K562 (cell line): ENCODE measurements around the gene OTULINL. TPM values are rescaled to one million over a fixed set of nuclear protein-coding genes. Genes with fewer than 3 reads are reported as not detected.

ENCODE experiments used
- ATAC-seq: fragments of 200-7000 bp; cut with Tn5 transposase; 3 replicates; pipeline ENCODE4 v1.9.1; 2020; ENCODE audit warnings: moderate library complexity
- BruUV-seq: library from RNA; stranded (reverse); fragments of 400-500 nt; replicated peaks from 2 replicates; lab custom pipeline; 2021; lab: Mats Ljungman, UMichigan
- CTCF ChIA-PET: fragments of 300-600 bp; formaldehyde crosslinking; extraction: SDS; loops from one replicate; lab custom pipeline; 2021; ENCODE audit warnings: low intra/inter-chr PET ratio; lab: Yijun Ruan, JAX
- POLR2A ChIA-PET: fragments of 300-600, 350-650 bp; sonication (Branson Sonifier 250); formaldehyde crosslinking; extraction: SDS; loops from one replicate; lab custom pipeline; 2021; ENCODE audit warnings: antibody characterized with exemption, inconsistent platforms; lab: Yijun Ruan, JAX
- DNase-seq, 4 experiments: peaks; one replicate each; pipeline versions ENCODE4 v3.0.0 to v3.0.0-alpha.2; 2011 to 2018; ENCODE audit warnings: low spot score in 3 of 4, mixed read lengths in 3 of 4; ENCODE audit errors: extremely low read depth in 1 of 4
- FAIRE-seq: peaks from 2 replicates; lab custom pipeline; 2011; peaks lifted over from hg19 to GRCh38; lab: Jason Lieb, UNC
- H2AFZ ChIP-seq: 2 replicates; pipeline ENCODE4 v1.6.0; 2011; ENCODE audit warnings: low read depth, low read length, control low read depth, inconsistent platforms
- H3K27ac ChIP-seq: fragments of 200-600 bp; 3 replicates; pipeline ENCODE4 v1.8.0; 2011; ENCODE audit warnings: low read depth, mild to moderate bottlenecking, control low read depth, inconsistent platforms, low read length, moderate library complexity, mixed read lengths; ENCODE audit errors: extremely low read depth
- H3K27me3 ChIP-seq, 2 experiments: fragments of 300-600 bp in 1 of 2; 2 replicates in 1 of 2; 3 replicates in 1 of 2; pipeline versions ENCODE4 v1.6.0 to v1.8.0; 2011; ENCODE audit warnings: inconsistent platforms in 2 of 2, low read length in 2 of 2, mild to moderate bottlenecking in 1 of 2, mixed read lengths in 1 of 2, moderate library complexity in 1 of 2; ENCODE audit not compliant: control insufficient read depth in 2 of 2, insufficient read depth in 2 of 2
- H3K36me3 ChIP-seq: fragments of 300-600 bp; 3 replicates; pipeline ENCODE4 v1.8.0; 2011; ENCODE audit warnings: mild to moderate bottlenecking, low read length, inconsistent platforms; ENCODE audit not compliant: control insufficient read depth, insufficient read depth
- H3K4me1 ChIP-seq, 2 experiments: fragments of 200-600 bp in 1 of 2; replicated peaks in 1 of 2; 2 replicates in 1 of 2; 3 replicates in 1 of 2; pipeline versions ENCODE4 v1.5.1 to v1.8.0; 2011; ENCODE audit warnings: inconsistent platforms in 2 of 2, low read length in 2 of 2, mild to moderate bottlenecking in 1 of 2, mixed read lengths in 1 of 2, moderate library complexity in 1 of 2; ENCODE audit not compliant: control insufficient read depth in 2 of 2, insufficient read depth in 2 of 2
- H3K4me2 ChIP-seq: 2 replicates; pipeline ENCODE4 v1.6.1; 2011; ENCODE audit warnings: low read length, control low read depth, inconsistent platforms, mixed read lengths; ENCODE audit not compliant: insufficient read depth
- H3K4me3 ChIP-seq: fragments of 200-600 bp; sonication (generic), shearing (Covaris generic); 2 replicates; pipeline ENCODE4 v1.5.1; 2016; ENCODE audit warnings: control low read depth, inconsistent platforms
- H3K79me2 ChIP-seq: fragments of 200-600 bp; 3 replicates; pipeline ENCODE4 v1.8.0; 2011; ENCODE audit warnings: low read length, inconsistent platforms; ENCODE audit not compliant: control insufficient read depth, insufficient read depth
- H3K9ac ChIP-seq, 2 experiments: 2 replicates each; pipeline versions ENCODE4 v1.6.0 to v1.6.1; 2011; ENCODE audit warnings: low read depth in 2 of 2, low read length in 2 of 2, control low read depth in 1 of 2, inconsistent platforms in 1 of 2, mild to moderate bottlenecking in 1 of 2, mixed read lengths in 1 of 2; ENCODE audit not compliant: insufficient read depth in 1 of 2
- H3K9me1 ChIP-seq: one replicate; pipeline ENCODE4 v1.6.0; 2011; ENCODE audit warnings: inconsistent platforms, mild to moderate bottlenecking, low read length, moderate library complexity; ENCODE audit not compliant: control insufficient read depth, insufficient read depth
- H3K9me3 ChIP-seq: replicated peaks from 2 replicates; pipeline ENCODE4 v1.5.1; 2011; ENCODE audit warnings: low read depth, low read length, inconsistent platforms; ENCODE audit not compliant: control insufficient read depth, insufficient read depth
- H4K20me1 ChIP-seq: replicated peaks from 2 replicates; pipeline ENCODE4 v1.6.1; 2011; ENCODE audit warnings: low read length, inconsistent platforms, mixed read lengths; ENCODE audit not compliant: control insufficient read depth, insufficient read depth
- CAMTA2 ChIP-seq: fragments of 250-450 bp; sonication (Bioruptor Pico); conservative IDR thresholded peaks from 2 replicates; pipeline ENCODE4 v1.5.1; 2022
- ELF4 ChIP-seq: fragments of 450-650 bp; formaldehyde crosslinking; IDR thresholded peaks from 2 replicates; pipeline ENCODE4 v1.4.0; 2022; ENCODE audit warnings: missing genetic modification characterization
- FOXA1 ChIP-seq: fragments of 450-650 bp; IDR thresholded peaks from 2 replicates; pipeline ENCODE4 v1.6.1; 2016; ENCODE audit warnings: mild to moderate bottlenecking, borderline replicate concordance
- FOXK2 ChIP-seq, 2 experiments: fragments of 450-650 bp; IDR thresholded peaks in 1 of 2; conservative IDR thresholded peaks in 1 of 2; 2 replicates each; pipeline ENCODE4 v1.6.1; 2016; ENCODE audit warnings: low read depth in 2 of 2, mild to moderate bottlenecking in 1 of 2
- HLTF ChIP-seq: fragments of 450-650 bp; IDR thresholded peaks from 2 replicates; pipeline ENCODE4 v1.6.1; 2016
- KLF10 ChIP-seq: fragments of 250-450 bp; sonication (Bioruptor Pico); IDR thresholded peaks from 2 replicates; pipeline ENCODE4 v1.6.1; 2021; ENCODE audit warnings: matching md5 sums
- NFE2L1 ChIP-seq: fragments of 450-650 bp; IDR thresholded peaks from 2 replicates; pipeline ENCODE4 v1.6.1; 2016; ENCODE audit warnings: missing genetic modification characterization, low read depth, mild to moderate bottlenecking, missing compliant biosample characterization, moderate library complexity, borderline replicate concordance
- SRSF9 ChIP-seq: fragments of 200-400 bp; formaldehyde crosslinking; IDR thresholded peaks from 2 replicates; pipeline ENCODE4 v1.6.1; 2017; ENCODE audit warnings: low read depth, low read length, borderline replicate concordance
- XRCC5 ChIP-seq: fragments of 200-400 bp; formaldehyde crosslinking; IDR thresholded peaks from 2 replicates; pipeline ENCODE4 v1.6.1; 2017; ENCODE audit warnings: low read depth, mild to moderate bottlenecking, low read length
- ZNF780A ChIP-seq: fragments of 250-450 bp; sonication (Bioruptor Pico); IDR thresholded peaks from 2 replicates; pipeline ENCODE4 v1.5.0; 2021; ENCODE audit warnings: mild to moderate bottlenecking
- WGBS: fragments of 100-300 bp; shearing (Covaris generic); methylation state at CpG from one replicate; pipeline ENCODE4 v1.1.6; 2016; ENCODE audit warnings: low coverage, mixed read lengths; ENCODE audit not compliant: insufficient coverage; ENCODE audit errors: missing lambda C conversion rate; 5-methylcytosine and 5-hydroxymethylcytosine counted together
- in situ Hi-C: fragments of 300-500 bp; cut with MboI; formaldehyde crosslinking; loops from 4 replicates; pipeline ENCODE4 v1.15.0; 2018; ENCODE audit warnings: inconsistent platforms, mixed read lengths
- intact Hi-C: fragments of 100-400 bp; cut with micrococcal nuclease; formaldehyde crosslinking; loops from 2 replicates; pipeline ENCODE4 v1.14.2; 2022
- polyA plus RNA-seq, 8 experiments: library from polyadenylated mRNA; depleted of rRNA in 4 of 8; stranded (reverse) in 5 of 8; unstranded in 3 of 8; fragments of >200 nt; fragmentation: Nextera tagmentation in 2 of 8; fragmentation: Illumina TruSeq in 1 of 8; extraction: Ambion mirVana in 2 of 8; extraction: Trizol in 1 of 8; gene quantifications; 2 replicates each; pipeline versions ENCODE4 v1.2.1 to v1.2.3, GENCODE V29; 2011 to 2014; ENCODE audit warnings: inconsistent platforms in 1 of 8, missing spikeins in 1 of 8
- total RNA-seq, 7 experiments: library from RNA; depleted of rRNA in 6 of 7; stranded (reverse); fragments of >200 nt in 6 of 7; fragmentation: Illumina TruSeq in 2 of 7; extraction: Trizol in 2 of 7; gene quantifications; 2 replicates each; pipeline versions ENCODE4 v1.2.1 to v1.2.3, GENCODE V29; 2011 to 2021; ENCODE audit warnings: low replicate concordance in 1 of 7
- TF ChIP-seq, protein P1 (sequence below): fragments of 450-650 bp; formaldehyde crosslinking; IDR thresholded peaks from 2 replicates; pipeline ENCODE4 v1.4.0; 2020; ENCODE audit warnings: mild to moderate bottlenecking

The OTULINL gene
- total and polyA plus RNA-seq, 9 of the 15 experiments (the other 6 are each of a cell fraction or from before 2014, with no cell fraction given) = 0.13 to 0.18 TPM; not detected in 7

DNA sequence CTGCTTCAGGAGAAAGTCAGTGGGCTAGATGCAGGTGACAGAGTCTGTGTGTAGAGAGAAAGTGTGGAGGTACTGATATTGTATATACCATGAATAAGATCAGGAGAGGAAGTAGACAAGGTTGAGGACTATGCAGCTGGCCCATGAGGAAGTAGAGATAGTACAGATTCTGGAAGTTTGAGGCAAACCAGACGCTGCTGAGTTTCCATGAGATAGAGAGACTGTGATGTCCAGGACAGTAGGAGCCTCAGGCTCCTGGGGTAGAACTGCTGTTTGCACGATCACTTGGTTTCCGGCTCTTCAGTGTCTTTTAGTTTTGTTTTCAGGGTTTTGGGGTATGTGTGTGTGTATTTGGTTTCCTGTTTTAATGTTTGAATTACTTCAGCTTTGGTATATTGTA, 13.6 kb downstream of the OTULINL start:
- Histone ChIP-seq H3K9ac (no peak overlapping the region), H4K20me1 (no peaks in the 10 kb centered on the region), H3K9me3 (no peaks in the 10 kb centered on the region), H3K27me3 (no peaks in the 10 kb centered on the region), H3K79me2 (no peaks in the 10 kb centered on the region), H3K4me2 (no peak overlapping the region), H3K9me1 (no peaks in the 10 kb centered on the region), H3K4me3 (no peak overlapping the region), H3K27ac (no peak overlapping the region), H3K36me3 (no peaks in the 10 kb centered on the region; the same call in 2 of the 3 replicates), H2AFZ (no peak overlapping the region), H3K4me1 (no peaks in the 10 kb centered on the region)
- 2% methylated on average over 3 of the region's 3 CpGs for WGBS
- intact Hi-C loops (no loop called here), in situ Hi-C loops (no loop called here)
- ChIA-PET POLR2A (no interaction called here), CTCF (no interaction called here)
- no TSS peak for BruUV-seq
- ATAC-seq (peak; percentile 45; the same call in 2 of the 3 replicates), FAIRE-seq (no peak), DNase-seq (no peak)
- TF ChIP-seq FOXK2 (conservative IDR thresholded peaks at IDR 0.05 in 1 of 2, IDR thresholded peaks at IDR 0.05 in 1 of 2; ENCODE audit: low read depth in 2 of 2) (no peak), ZNF780A (CRISPR knock-in tag) (no peak), ELF4 (no peak), CAMTA2 (no peak), FOXA1 (no peak), KLF10 (no peak), XRCC5 (no peak), NFE2L1 (tag) (no peak), HLTF (no peak), SRSF9 (no peak)
- TF ChIP-seq, protein P1, sequence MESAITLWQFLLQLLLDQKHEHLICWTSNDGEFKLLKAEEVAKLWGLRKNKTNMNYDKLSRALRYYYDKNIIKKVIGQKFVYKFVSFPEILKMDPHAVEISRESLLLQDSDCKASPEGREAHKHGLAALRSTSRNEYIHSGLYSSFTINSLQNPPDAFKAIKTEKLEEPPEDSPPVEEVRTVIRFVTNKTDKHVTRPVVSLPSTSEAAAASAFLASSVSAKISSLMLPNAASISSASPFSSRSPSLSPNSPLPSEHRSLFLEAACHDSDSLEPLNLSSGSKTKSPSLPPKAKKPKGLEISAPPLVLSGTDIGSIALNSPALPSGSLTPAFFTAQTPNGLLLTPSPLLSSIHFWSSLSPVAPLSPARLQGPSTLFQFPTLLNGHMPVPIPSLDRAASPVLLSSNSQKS = no peak
